K562 (cell line): ENCODE data around the gene HNRNPU. TPM values are rescaled to one million over a fixed set of nuclear protein-coding genes. Genes with fewer than 3 reads are reported as not detected.

ENCODE experiments used
- CEBPG ChIP-seq, 3 experiments: fragments of 200-800 bp in 1 of 3; sonication (Bioruptor generic) in 1 of 3; sonication (generic) in 1 of 3; formaldehyde crosslinking in 1 of 3; IDR thresholded peaks in 2 of 3; conservative IDR thresholded peaks in 1 of 3; 2 replicates each; pipeline versions ENCODE4 v1.6.1 to v1.8.0; 2016 to 2022; ENCODE audit warnings: missing compliant biosample characterization in 2 of 3, missing genetic modification characterization in 2 of 3, mild to moderate bottlenecking in 1 of 3, missing genetic modification reagents in 1 of 3
- ETV6 ChIP-seq, 3 experiments: fragments of 150-350 bp in 1 of 3; sonication (generic) in 1 of 3; formaldehyde crosslinking in 1 of 3; IDR thresholded peaks; 2 replicates each; pipeline versions ENCODE4 v1.6.1 to v1.8.0; 2014 to 2022; ENCODE audit warnings: borderline replicate concordance in 2 of 3, low read depth in 2 of 3, antibody characterized with exemption in 1 of 3, low read length in 1 of 3, mild to moderate bottlenecking in 1 of 3, missing genetic modification reagents in 1 of 3
- HCFC1 ChIP-seq: IDR thresholded peaks from 2 replicates; pipeline ENCODE4 v1.6.1; 2012; ENCODE audit warnings: low read depth, low read length, improper control_type of control experiment
- HMG20A ChIP-seq: fragments of 450-650 bp; formaldehyde crosslinking; conservative IDR thresholded peaks from 2 replicates; pipeline ENCODE4 v1.4.0; 2020; ENCODE audit warnings: mild to moderate bottlenecking, mixed read lengths
- LARP7 ChIP-seq: fragments of 450-650 bp; IDR thresholded peaks from 2 replicates; pipeline ENCODE4 v1.6.1; 2016
- NFXL1 ChIP-seq: fragments of 450-650 bp; formaldehyde crosslinking; IDR thresholded peaks from 2 replicates; pipeline ENCODE4 v1.4.0; 2021; ENCODE audit warnings: mild to moderate bottlenecking
- PHF21A ChIP-seq: fragments of 450-650 bp; IDR thresholded peaks from 2 replicates; pipeline ENCODE4 v1.6.1; 2017; ENCODE audit warnings: low read depth, borderline replicate concordance
- PKNOX1 ChIP-seq: fragments of 450-650 bp; IDR thresholded peaks from 2 replicates; pipeline ENCODE4 v1.6.1; 2016
- RBM39 ChIP-seq: fragments of 200-400 bp; formaldehyde crosslinking; optimal IDR thresholded peaks from 2 replicates; pipeline ENCODE3; 2018; ENCODE audit warnings: low read depth, low read length
- SREBF2 ChIP-seq: sonication (generic); formaldehyde crosslinking; IDR thresholded peaks from 2 replicates; pipeline ENCODE4 v1.4.0; 2020; ENCODE audit warnings: mild to moderate bottlenecking, missing genetic modification reagents
- ZBTB17 ChIP-seq: fragments of 450-650 bp; formaldehyde crosslinking; IDR thresholded peaks from 2 replicates; pipeline ENCODE4 v1.4.0; 2020; ENCODE audit warnings: mild to moderate bottlenecking
- ZEB2 ChIP-seq: fragments of 450-650 bp; IDR thresholded peaks from 2 replicates; pipeline ENCODE4 v1.6.1; 2016
- ZNF133 ChIP-seq: fragments of 250-450 bp; sonication (Bioruptor Pico); IDR thresholded peaks from 2 replicates; pipeline ENCODE4 v1.4.0; 2020; ENCODE audit warnings: mild to moderate bottlenecking
- ZNF184 ChIP-seq: sonication (generic); formaldehyde crosslinking; IDR thresholded peaks from 2 replicates; pipeline ENCODE4 v1.5.0; 2020; ENCODE audit warnings: missing genetic modification reagents
- ZNF347 ChIP-seq: fragments of 450-650 bp; formaldehyde crosslinking; IDR thresholded peaks from 2 replicates; pipeline ENCODE4 v1.4.0; 2020; ENCODE audit warnings: low read depth, mild to moderate bottlenecking, moderate library complexity
- ZNF436 ChIP-seq: fragments of 250-450, 450-650 bp; sonication (Bioruptor Pico); formaldehyde crosslinking; IDR thresholded peaks from 2 replicates; pipeline ENCODE4 v1.7.0; 2020; ENCODE audit warnings: mild to moderate bottlenecking
- ZNF507 ChIP-seq: conservative IDR thresholded peaks from 2 replicates; pipeline ENCODE4 v1.6.1; 2017; ENCODE audit warnings: missing genetic modification characterization, missing compliant biosample characterization
- polyA plus RNA-seq, 8 experiments: library from polyadenylated mRNA; depleted of rRNA in 4 of 8; stranded (reverse) in 5 of 8; unstranded in 3 of 8; fragments of >200 nt; fragmentation: Nextera tagmentation in 2 of 8; fragmentation: Illumina TruSeq in 1 of 8; extraction: Ambion mirVana in 2 of 8; extraction: Trizol in 1 of 8; gene quantifications; 2 replicates each; pipeline versions ENCODE4 v1.2.1 to v1.2.3, GENCODE V29; 2011 to 2014; ENCODE audit warnings: inconsistent platforms in 1 of 8, missing spikeins in 1 of 8
- total RNA-seq, 7 experiments: library from RNA; depleted of rRNA in 6 of 7; stranded (reverse); fragments of >200 nt in 6 of 7; fragmentation: Illumina TruSeq in 2 of 7; extraction: Trizol in 2 of 7; gene quantifications; 2 replicates each; pipeline versions ENCODE4 v1.2.1 to v1.2.3, GENCODE V29; 2011 to 2021; ENCODE audit warnings: low replicate concordance in 1 of 7
- TF ChIP-seq, protein P1 (sequence below), 2 experiments: fragments of 450-650 bp in 1 of 2; sonication (generic) in 1 of 2; formaldehyde crosslinking in 1 of 2; IDR thresholded peaks; 2 replicates each; pipeline versions ENCODE4 v1.7.1 to v1.9.0; 2016 to 2022; ENCODE audit warnings: inconsistent platforms in 1 of 2, mild to moderate bottlenecking in 1 of 2, missing genetic modification reagents in 1 of 2

HNRNPU gene
- total and polyA plus RNA-seq, 9 of the 15 experiments (the other 6 are each of a cell fraction or from before 2014, with no cell fraction given), result 159 to 777 (median 577) TPM

- TF ChIP-seq PKNOX1 (peak; percentile 30; the same call in 1 of the 2 replicates), ZBTB17 (no peak), CEBPG (CRISPR knock-in tag; IDR thresholded peaks at IDR 0.05) (no peak), CEBPG (tag; conservative IDR thresholded peaks at IDR 0.05 in 1 of 2, IDR thresholded peaks at IDR 0.05 in 1 of 2) (no peak), NFXL1 (CRISPR knock-in tag) (no peak), ETV6 (IDR thresholded peaks at IDR 0.05; ENCODE audit: borderline replicate concordance in 1 of 2, low read depth in 2 of 2, low read length in 1 of 2) (no peak), ETV6 (CRISPR knock-in tag; IDR thresholded peaks at IDR 0.05; ENCODE audit: borderline replicate concordance) (no peak), HMG20A (CRISPR knock-in tag) (no peak; the same call in 1 of the 2 replicates), LARP7 (no peak), ZNF507 (no peak), HCFC1 (no peak; the same call in 1 of the 2 replicates), ZEB2 (no peak), ZNF347 (CRISPR knock-in tag) (no peak), ZNF184 (CRISPR knock-in tag) (no peak), RBM39 (no peak), SREBF2 (CRISPR knock-in tag) (no peak), ZNF133 (no peak), ZNF436 (peak; percentile 30), PHF21A (no peak)
- TF ChIP-seq, protein P1, sequence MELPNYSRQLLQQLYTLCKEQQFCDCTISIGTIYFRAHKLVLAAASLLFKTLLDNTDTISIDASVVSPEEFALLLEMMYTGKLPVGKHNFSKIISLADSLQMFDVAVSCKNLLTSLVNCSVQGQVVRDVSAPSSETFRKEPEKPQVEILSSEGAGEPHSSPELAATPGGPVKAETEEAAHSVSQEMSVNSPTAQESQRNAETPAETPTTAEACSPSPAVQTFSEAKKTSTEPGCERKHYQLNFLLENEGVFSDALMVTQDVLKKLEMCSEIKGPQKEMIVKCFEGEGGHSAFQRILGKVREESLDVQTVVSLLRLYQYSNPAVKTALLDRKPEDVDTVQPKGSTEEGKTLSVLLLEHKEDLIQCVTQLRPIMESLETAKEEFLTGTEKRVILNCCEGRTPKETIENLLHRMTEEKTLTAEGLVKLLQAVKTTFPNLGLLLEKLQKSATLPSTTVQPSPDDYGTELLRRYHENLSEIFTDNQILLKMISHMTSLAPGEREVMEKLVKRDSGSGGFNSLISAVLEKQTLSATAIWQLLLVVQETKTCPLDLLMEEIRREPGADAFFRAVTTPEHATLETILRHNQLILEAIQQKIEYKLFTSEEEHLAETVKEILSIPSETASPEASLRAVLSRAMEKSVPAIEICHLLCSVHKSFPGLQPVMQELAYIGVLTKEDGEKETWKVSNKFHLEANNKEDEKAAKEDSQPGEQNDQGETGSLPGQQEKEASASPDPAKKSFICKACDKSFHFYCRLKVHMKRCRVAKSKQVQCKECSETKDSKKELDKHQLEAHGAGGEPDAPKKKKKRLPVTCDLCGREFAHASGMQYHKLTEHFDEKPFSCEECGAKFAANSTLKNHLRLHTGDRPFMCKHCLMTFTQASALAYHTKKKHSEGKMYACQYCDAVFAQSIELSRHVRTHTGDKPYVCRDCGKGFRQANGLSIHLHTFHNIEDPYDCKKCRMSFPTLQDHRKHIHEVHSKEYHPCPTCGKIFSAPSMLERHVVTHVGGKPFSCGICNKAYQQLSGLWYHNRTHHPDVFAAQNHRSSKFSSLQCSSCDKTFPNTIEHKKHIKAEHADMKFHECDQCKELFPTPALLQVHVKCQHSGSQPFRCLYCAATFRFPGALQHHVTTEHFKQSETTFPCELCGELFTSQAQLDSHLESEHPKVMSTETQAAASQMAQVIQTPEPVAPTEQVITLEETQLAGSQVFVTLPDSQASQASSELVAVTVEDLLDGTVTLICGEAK (IDR thresholded peaks at IDR 0.05), result no peak
- TF ChIP-seq, protein P1 (CRISPR knock-in tag; IDR thresholded peaks at IDR 0.05), result no peak
Measured at GRCh38 chr1:244835276-244836134, 28.8 kb downstream of the HNRNPU start, which contains the start of gene COX20 (continued).
